Measurements from ENCODE around the gene ACACA.

The ACACA gene

GRCh38 chr17:37292429-37293139, 114.1 kb downstream of the ACACA start:
- no peaks in the 10 kb centered on the region for H3K9me3 ChIP-seq (replicated peaks; ENCODE audit: insufficient read depth, low read length)
- H3F3A ChIP-seq (ENCODE audit: insufficient read depth, low read length), result no peaks in the 10 kb centered on the region
- H3K4me2 ChIP-seq (ENCODE audit: low read depth, low read length), result no peak overlapping the region
- no peak overlapping the region for H2AFZ ChIP-seq (ENCODE audit: low read length)
- no peak for DNase-seq
- no peaks in the 10 kb centered on the region for H3K79me2 ChIP-seq (ENCODE audit: low read length)
- H3K9me2 ChIP-seq (replicated peaks; ENCODE audit: insufficient read depth, low read length), result no peaks in the 10 kb centered on the region
- no peak overlapping the region for H3K9ac ChIP-seq (ENCODE audit: low read length)
- no peak overlapping the region for H3K4me3 ChIP-seq (ENCODE audit: low read length)
- TF ChIP-seq CTCF (IDR thresholded peaks at IDR 0.05; ENCODE audit: low read length) (no peak), EZH2 (optimal IDR thresholded peaks at IDR 0.05; ENCODE audit: low read depth, low read length) (no peak), EZH2phosphoT487 (IDR thresholded peaks at IDR 0.05; ENCODE audit: low read length) (no peak)
- H3K4me1 ChIP-seq (ENCODE audit: low read length), result no peaks in the 10 kb centered on the region
- H4K20me1 ChIP-seq (ENCODE audit: insufficient read depth, low read length), result no peaks in the 10 kb centered on the region
- H3K27me3 ChIP-seq (replicated peaks; ENCODE audit: insufficient read depth, low read length), result no peaks in the 10 kb centered on the region
- no peak overlapping the region for H3K27ac ChIP-seq (ENCODE audit: low read length)
- no peaks in the 10 kb centered on the region for H3K36me3 ChIP-seq (replicated peaks; ENCODE audit: insufficient read depth, low read length)

GRCh38 chr17:37291351-37291750, 115.3 kb downstream of the ACACA start:
- no peaks in the 10 kb centered on the region for H3K9me3 ChIP-seq (replicated peaks; ENCODE audit: insufficient read depth, low read length)
- no peak overlapping the region for H3K4me3 ChIP-seq (ENCODE audit: low read length)
- DNase-seq, result no peak
- H3K9me2 ChIP-seq (replicated peaks; ENCODE audit: insufficient read depth, low read length), result no peaks in the 10 kb centered on the region
- H3F3A ChIP-seq (ENCODE audit: insufficient read depth, low read length), result no peaks in the 10 kb centered on the region
- no peak overlapping the region for H3K9ac ChIP-seq (ENCODE audit: low read length)
- no peaks in the 10 kb centered on the region for H3K27me3 ChIP-seq (replicated peaks; ENCODE audit: insufficient read depth, low read length)
- H3K27ac ChIP-seq (ENCODE audit: low read length), result no peak overlapping the region
- no peaks in the 10 kb centered on the region for H3K36me3 ChIP-seq (replicated peaks; ENCODE audit: insufficient read depth, low read length)
- no peak overlapping the region for H3K4me2 ChIP-seq (ENCODE audit: low read depth, low read length)
- H4K20me1 ChIP-seq (ENCODE audit: insufficient read depth, low read length), result no peaks in the 10 kb centered on the region
- H2AFZ ChIP-seq (ENCODE audit: low read length), result no peak overlapping the region
- H3K4me1 ChIP-seq (ENCODE audit: low read length), result no peaks in the 10 kb centered on the region
- TF ChIP-seq EZH2phosphoT487 (IDR thresholded peaks at IDR 0.05; ENCODE audit: low read length) (no peak), CTCF (IDR thresholded peaks at IDR 0.05; ENCODE audit: low read length) (no peak), EZH2 (optimal IDR thresholded peaks at IDR 0.05; ENCODE audit: low read depth, low read length) (no peak)
- H3K79me2 ChIP-seq (ENCODE audit: low read length), result no peaks in the 10 kb centered on the region

DNA sequence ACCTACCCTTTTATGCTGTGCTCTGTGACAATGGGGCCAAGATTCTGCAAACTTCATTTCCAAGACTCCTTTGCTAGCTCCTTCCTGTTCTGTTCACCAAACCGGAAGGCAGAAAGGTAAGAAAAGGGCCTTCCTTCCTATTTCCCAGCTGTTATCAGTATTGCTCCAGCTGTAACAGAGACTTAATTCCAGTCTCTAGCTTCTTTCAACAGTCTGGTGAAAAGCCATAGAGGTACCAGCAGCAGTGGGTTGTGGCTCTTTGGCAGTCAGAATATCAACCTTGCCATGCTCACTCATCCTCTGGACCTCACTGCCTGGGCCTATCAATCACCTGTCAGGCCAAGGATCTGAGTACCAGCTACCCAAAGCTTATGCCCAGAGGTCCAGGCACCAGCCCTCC, 120.2 kb downstream of the ACACA start:
- Histone ChIP-seq H3K27ac (ENCODE audit: low read length) (no peak overlapping the region), H3K27me3 (replicated peaks; ENCODE audit: insufficient read depth, low read length) (no peaks in the 10 kb centered on the region), H3F3A (ENCODE audit: insufficient read depth, low read length) (no peaks in the 10 kb centered on the region), H3K9me3 (replicated peaks; ENCODE audit: insufficient read depth, low read length) (no peaks in the 10 kb centered on the region), H3K9me2 (replicated peaks; ENCODE audit: insufficient read depth, low read length) (no peaks in the 10 kb centered on the region), H3K4me2 (ENCODE audit: low read depth, low read length) (no peak overlapping the region), H3K9ac (ENCODE audit: low read length) (no peak overlapping the region), H2AFZ (ENCODE audit: low read length) (no peak overlapping the region), H3K79me2 (ENCODE audit: low read length) (no peaks in the 10 kb centered on the region), H3K4me1 (ENCODE audit: low read length) (no peaks in the 10 kb centered on the region), H3K36me3 (replicated peaks; ENCODE audit: insufficient read depth, low read length) (no peaks in the 10 kb centered on the region), H4K20me1 (ENCODE audit: insufficient read depth, low read length) (no peaks in the 10 kb centered on the region), H3K4me3 (ENCODE audit: low read length) (no peak overlapping the region)
- TF ChIP-seq EZH2 (optimal IDR thresholded peaks at IDR 0.05; ENCODE audit: low read depth, low read length) (no peak), EZH2phosphoT487 (IDR thresholded peaks at IDR 0.05; ENCODE audit: low read length) (no peak), CTCF (IDR thresholded peaks at IDR 0.05; ENCODE audit: low read length) (no peak)
- no peak for DNase-seq

Data from MM.1S (cell line).